ENCODE data around the gene OR9G4. TPM values are rescaled to one million over a fixed set of nuclear protein-coding genes. Genes with fewer than 3 reads are reported as not detected.

The OR9G4 gene
- polyA plus RNA-seq, 1 donor from 2014 or later: not detected

DNA sequence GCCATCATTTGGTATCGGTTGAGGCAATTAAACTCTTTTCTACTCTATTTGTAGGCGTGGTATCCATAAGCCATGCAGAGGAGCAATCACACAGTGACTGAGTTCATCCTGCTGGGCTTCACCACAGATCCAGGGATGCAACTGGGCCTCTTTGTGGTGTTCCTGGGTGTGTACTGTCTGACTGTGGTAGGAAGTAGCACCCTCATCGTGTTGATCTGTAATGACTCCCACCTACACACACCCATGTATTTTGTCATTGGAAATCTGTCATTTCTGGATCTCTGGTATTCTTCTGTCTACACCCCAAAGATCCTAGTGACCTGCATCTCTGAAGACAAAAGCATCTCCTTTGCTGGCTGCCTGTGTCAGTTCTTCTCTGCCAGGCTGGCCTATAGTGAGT, 8.4 kb downstream of the OR9G4 start:
- H3K9me3 ChIP-seq (ENCODE audit: low read length): no peaks in the 10 kb centered on the region
- no peaks in the 10 kb centered on the region for H4K20me1 ChIP-seq (ENCODE audit: insufficient read depth)
- no peaks in the 10 kb centered on the region for H3K79me2 ChIP-seq (replicated peaks; ENCODE audit: insufficient read depth, low read length)
- H3K4me2 ChIP-seq (ENCODE audit: low read length): no peak overlapping the region
- H3K4me3 ChIP-seq (ENCODE audit: low read length): no peak overlapping the region
- H2AFZ ChIP-seq (ENCODE audit: low read depth, low read length): no peak overlapping the region
- H3K9me2 ChIP-seq (ENCODE audit: insufficient read depth, low read length): no peaks in the 10 kb centered on the region
- H3K27me3 ChIP-seq (ENCODE audit: insufficient read depth, low read depth, low read length): no peaks in the 10 kb centered on the region
- no peaks in the 10 kb centered on the region for H3K36me3 ChIP-seq (ENCODE audit: insufficient read depth, low read length)
- H3K9ac ChIP-seq (ENCODE audit: low read length): no peak overlapping the region
- no peak overlapping the region for H3K27ac ChIP-seq (ENCODE audit: low read length)
- no peaks in the 10 kb centered on the region for H3F3A ChIP-seq (ENCODE audit: insufficient read depth, low read length, poor library complexity, severe bottlenecking)
- no peak for TF ChIP-seq CTCF (IDR thresholded peaks at IDR 0.05; ENCODE audit: poor library complexity, severe bottlenecking)

- H4K20me1 ChIP-seq (ENCODE audit: insufficient read depth): no peaks in the 10 kb centered on the region
- H3K4me3 ChIP-seq (ENCODE audit: low read length): no peak overlapping the region
- no peak overlapping the region for H3K27ac ChIP-seq (ENCODE audit: low read length)
- no peaks in the 10 kb centered on the region for H3K36me3 ChIP-seq (ENCODE audit: insufficient read depth, low read length)
- no peaks in the 10 kb centered on the region for H3K27me3 ChIP-seq (ENCODE audit: insufficient read depth, low read depth, low read length)
- no peak overlapping the region for H3K4me2 ChIP-seq (ENCODE audit: low read length)
- H3K79me2 ChIP-seq (replicated peaks; ENCODE audit: insufficient read depth, low read length): no peaks in the 10 kb centered on the region
- H2AFZ ChIP-seq (ENCODE audit: low read depth, low read length): no peak overlapping the region
- H3K9ac ChIP-seq (ENCODE audit: low read length): no peak overlapping the region
- H3K9me3 ChIP-seq (ENCODE audit: low read length): no peaks in the 10 kb centered on the region
- H3K9me2 ChIP-seq (ENCODE audit: insufficient read depth, low read length): no peaks in the 10 kb centered on the region
- TF ChIP-seq MXI1 (conservative IDR thresholded peaks at IDR 0.05; ENCODE audit: poor library complexity, severe bottlenecking) (no peak), EP300 (conservative IDR thresholded peaks at IDR 0.05; ENCODE audit: poor library complexity, severe bottlenecking) (no peak), SMC3 (conservative IDR thresholded peaks at IDR 0.05; ENCODE audit: poor library complexity) (no peak), RAD21 (conservative IDR thresholded peaks at IDR 0.05) (no peak), CTCF (IDR thresholded peaks at IDR 0.05; ENCODE audit: poor library complexity, severe bottlenecking) (no peak), POLR2AphosphoS5 (IDR thresholded peaks at IDR 0.05) (no peak)
- H3F3A ChIP-seq (ENCODE audit: insufficient read depth, low read length, poor library complexity, severe bottlenecking): no peaks in the 10 kb centered on the region
These were observed 28.0 kb downstream of the OR9G4 start for GRCh38 chr11:56720513-56720912.

- no peaks in the 10 kb centered on the region for H4K20me1 ChIP-seq (ENCODE audit: insufficient read depth)
- H3K36me3 ChIP-seq (ENCODE audit: insufficient read depth, low read length): no peaks in the 10 kb centered on the region
- H3K27me3 ChIP-seq (ENCODE audit: insufficient read depth, low read depth, low read length): no peaks in the 10 kb centered on the region
- H3K4me3 ChIP-seq (ENCODE audit: low read length): no peak overlapping the region
- no peak overlapping the region for H3K27ac ChIP-seq (ENCODE audit: low read length)
- H3K9ac ChIP-seq (ENCODE audit: low read length): no peak overlapping the region
- no peaks in the 10 kb centered on the region for H3K9me3 ChIP-seq (ENCODE audit: low read length)
- H3F3A ChIP-seq (ENCODE audit: insufficient read depth, low read length, poor library complexity, severe bottlenecking): no peaks in the 10 kb centered on the region
- no peaks in the 10 kb centered on the region for H3K9me2 ChIP-seq (ENCODE audit: insufficient read depth, low read length)
- H3K4me2 ChIP-seq (ENCODE audit: low read length): no peak overlapping the region
- no peak overlapping the region for H2AFZ ChIP-seq (ENCODE audit: low read depth, low read length)
- TF ChIP-seq, protein P1, sequence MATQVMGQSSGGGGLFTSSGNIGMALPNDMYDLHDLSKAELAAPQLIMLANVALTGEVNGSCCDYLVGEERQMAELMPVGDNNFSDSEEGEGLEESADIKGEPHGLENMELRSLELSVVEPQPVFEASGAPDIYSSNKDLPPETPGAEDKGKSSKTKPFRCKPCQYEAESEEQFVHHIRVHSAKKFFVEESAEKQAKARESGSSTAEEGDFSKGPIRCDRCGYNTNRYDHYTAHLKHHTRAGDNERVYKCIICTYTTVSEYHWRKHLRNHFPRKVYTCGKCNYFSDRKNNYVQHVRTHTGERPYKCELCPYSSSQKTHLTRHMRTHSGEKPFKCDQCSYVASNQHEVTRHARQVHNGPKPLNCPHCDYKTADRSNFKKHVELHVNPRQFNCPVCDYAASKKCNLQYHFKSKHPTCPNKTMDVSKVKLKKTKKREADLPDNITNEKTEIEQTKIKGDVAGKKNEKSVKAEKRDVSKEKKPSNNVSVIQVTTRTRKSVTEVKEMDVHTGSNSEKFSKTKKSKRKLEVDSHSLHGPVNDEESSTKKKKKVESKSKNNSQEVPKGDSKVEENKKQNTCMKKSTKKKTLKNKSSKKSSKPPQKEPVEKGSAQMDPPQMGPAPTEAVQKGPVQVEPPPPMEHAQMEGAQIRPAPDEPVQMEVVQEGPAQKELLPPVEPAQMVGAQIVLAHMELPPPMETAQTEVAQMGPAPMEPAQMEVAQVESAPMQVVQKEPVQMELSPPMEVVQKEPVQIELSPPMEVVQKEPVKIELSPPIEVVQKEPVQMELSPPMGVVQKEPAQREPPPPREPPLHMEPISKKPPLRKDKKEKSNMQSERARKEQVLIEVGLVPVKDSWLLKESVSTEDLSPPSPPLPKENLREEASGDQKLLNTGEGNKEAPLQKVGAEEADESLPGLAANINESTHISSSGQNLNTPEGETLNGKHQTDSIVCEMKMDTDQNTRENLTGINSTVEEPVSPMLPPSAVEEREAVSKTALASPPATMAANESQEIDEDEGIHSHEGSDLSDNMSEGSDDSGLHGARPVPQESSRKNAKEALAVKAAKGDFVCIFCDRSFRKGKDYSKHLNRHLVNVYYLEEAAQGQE (IDR thresholded peaks at IDR 0.05; ENCODE audit: borderline replicate concordance): no peak
- TF ChIP-seq TAF1 (IDR thresholded peaks at IDR 0.05; ENCODE audit: low read depth) (no peak), POLR2AphosphoS5 (IDR thresholded peaks at IDR 0.05) (no peak), SMC3 (conservative IDR thresholded peaks at IDR 0.05; ENCODE audit: poor library complexity) (no peak), RAD21 (conservative IDR thresholded peaks at IDR 0.05) (no peak), MXI1 (conservative IDR thresholded peaks at IDR 0.05; ENCODE audit: poor library complexity, severe bottlenecking) (no peak), CTCF (IDR thresholded peaks at IDR 0.05; ENCODE audit: poor library complexity, severe bottlenecking) (no peak), EZH2 (IDR thresholded peaks at IDR 0.05; ENCODE audit: borderline replicate concordance, insufficient read depth, low read length, poor library complexity, severe bottlenecking) (no peak), EP300 (conservative IDR thresholded peaks at IDR 0.05; ENCODE audit: poor library complexity, severe bottlenecking) (no peak)
- no peaks in the 10 kb centered on the region for H3K79me2 ChIP-seq (replicated peaks; ENCODE audit: insufficient read depth, low read length)
These were observed 32.1 kb downstream of the OR9G4 start for GRCh38 chr11:56716379-56716854.

Data from neural cell (in vitro differentiated cells).